B cell (primary cell): ENCODE data around the gene OLAH. TPM values are rescaled to one million over a fixed set of nuclear protein-coding genes. Genes with fewer than 3 reads are reported as not detected.

ENCODE experiments used
- ATAC-seq: fragments of 200-7000 bp; cut with Tn5 transposase; one replicate; pipeline ENCODE4 v1.10.0; 2021; ENCODE audit warnings: low read depth, mild to moderate bottlenecking, moderate number of reproducible peaks, moderate library complexity
- CTCF ChIA-PET: fragments of 350-600 bp; sonication (Branson Sonifier 250); formaldehyde crosslinking; loops from one replicate; lab custom pipeline; 2021; ENCODE audit warnings: antibody characterized with exemption, inconsistent platforms; lab: Charles Lee
- POLR2A ChIA-PET: fragments of 350-600 bp; sonication (Branson Sonifier 250); formaldehyde crosslinking; loops from one replicate; lab custom pipeline; 2021; ENCODE audit warnings: antibody characterized with exemption; lab: Charles Lee
- DNase-seq: peaks from one replicate; pipeline ENCODE4 v3.0.0; 2013
- H2AFZ ChIP-seq: 2 replicates; pipeline ENCODE4 v1.6.1; 2012; ENCODE audit warnings: mild to moderate bottlenecking, low read depth, low read length; ENCODE audit not compliant: insufficient read depth, poor library complexity, severe bottlenecking
- H3K27ac ChIP-seq, 2 donors: 1 replicate in 1 of 2; 2 replicates in 1 of 2; pipeline ENCODE4 v1.5.1; 2012 to 2013; ENCODE audit warnings: low read length in 2 of 2, mild to moderate bottlenecking in 2 of 2, moderate library complexity in 1 of 2
- H3K27me3 ChIP-seq, 4 experiments: fragments of 200-600 bp in 1 of 4; sonication (generic) in 1 of 4; replicated peaks in 1 of 4; 1 replicate in 2 of 4; 2 replicates in 2 of 4; pipeline versions ENCODE4 v1.6.1 to v1.7.0; 2013 to 2016; ENCODE audit warnings: low read length in 3 of 4, mild to moderate bottlenecking in 2 of 4, mixed read lengths in 1 of 4, moderate library complexity in 1 of 4; ENCODE audit not compliant: insufficient read depth in 4 of 4, control insufficient read depth in 3 of 4; ENCODE audit errors: control extremely low read depth in 1 of 4
- H3K36me3 ChIP-seq, 2 experiments: replicated peaks in 1 of 2; 1 replicate in 1 of 2; 2 replicates in 1 of 2; pipeline versions ENCODE4 v1.6.1 to v1.7.1; 2013; ENCODE audit warnings: low read length in 1 of 2; ENCODE audit not compliant: insufficient read depth in 2 of 2, control insufficient read depth in 1 of 2; ENCODE audit errors: control extremely low read depth in 1 of 2, extremely low read depth in 1 of 2
- H3K4me1 ChIP-seq, 2 donors: fragments of 200-600 bp in 1 of 2; sonication (generic) in 1 of 2; 1 replicate in 1 of 2; 2 replicates in 1 of 2; pipeline versions ENCODE4 v1.5.1 to v1.6.1; 2013 to 2017; ENCODE audit warnings: low read length in 2 of 2; ENCODE audit not compliant: control insufficient read depth in 2 of 2, insufficient read depth in 2 of 2
- H3K4me2 ChIP-seq: replicated peaks from 2 replicates; pipeline ENCODE3; 2012; ENCODE audit warnings: mild to moderate bottlenecking, low read depth, low read length; ENCODE audit not compliant: poor library complexity, severe bottlenecking
- H3K4me3 ChIP-seq, 5 experiments: fragments of 200-600 bp in 1 of 5; sonication (generic) in 1 of 5; 1 replicate in 3 of 5; 2 replicates in 2 of 5; pipeline versions ENCODE4 v1.5.1 to v1.7.0; 2011 to 2016; ENCODE audit warnings: low read length in 4 of 5, mild to moderate bottlenecking in 4 of 5, low read depth in 2 of 5, control low read depth in 1 of 5, moderate library complexity in 1 of 5; ENCODE audit not compliant: insufficient read depth in 1 of 5; ENCODE audit errors: control extremely low read depth in 1 of 5, extremely low read depth in 1 of 5
- H3K79me2 ChIP-seq: fragments of 200-600 bp; sonication (generic); one replicate; pipeline ENCODE4 v1.6.0; 2016; ENCODE audit warnings: low read length; ENCODE audit not compliant: control insufficient read depth, insufficient read depth
- H3K9ac ChIP-seq: fragments of 200-600 bp; sonication (generic); 2 replicates; pipeline ENCODE4 v1.6.1; 2017; ENCODE audit warnings: mild to moderate bottlenecking, low read length, moderate library complexity
- H3K9me3 ChIP-seq, 3 donors: one replicate each; pipeline versions ENCODE4 v1.6.1 to v1.7.1; 2013; ENCODE audit warnings: low read length in 2 of 3; ENCODE audit not compliant: control insufficient read depth in 2 of 3, insufficient read depth in 1 of 3; ENCODE audit errors: control extremely low read depth in 1 of 3
- H4K20me1 ChIP-seq: 2 replicates; pipeline ENCODE4 v1.6.0; 2012; ENCODE audit warnings: mild to moderate bottlenecking, low read length; ENCODE audit not compliant: insufficient read depth, control insufficient read depth, poor library complexity, severe bottlenecking
- H3K27ac Mint-ChIP-seq: one replicate; pipeline ENCODE4 v1.8.0; 2021; ENCODE audit warnings: mixed read lengths
- H3K27me3 Mint-ChIP-seq: one replicate; pipeline ENCODE4 v1.8.0; 2021; ENCODE audit warnings: mixed read lengths
- H3K4me1 Mint-ChIP-seq: one replicate; pipeline ENCODE4 v1.8.0; 2021; ENCODE audit warnings: mixed read lengths
- H3K4me3 Mint-ChIP-seq: one replicate; pipeline ENCODE4 v1.8.0; 2021; ENCODE audit warnings: mixed read lengths
- H3K9me3 Mint-ChIP-seq: one replicate; pipeline ENCODE4 v1.8.0; 2022; ENCODE audit warnings: mixed read lengths; ENCODE audit not compliant: insufficient read depth
- EZH2 ChIP-seq: IDR thresholded peaks from 2 replicates; pipeline ENCODE4 v1.6.1; 2012; ENCODE audit warnings: borderline replicate concordance, low read depth, mild to moderate bottlenecking, moderate library complexity, low read length; ENCODE audit not compliant: insufficient read depth, poor library complexity, severe bottlenecking
- WGBS: methylation state at CpG from one replicate; pipeline ENCODE4 v1.1.5; 2013; ENCODE audit warnings: missing lambda C conversion rate; ENCODE audit not compliant: insufficient coverage; 5-methylcytosine and 5-hydroxymethylcytosine counted together
- intact Hi-C: fragments of 100-400 bp; cut with micrococcal nuclease; formaldehyde crosslinking; loops from one replicate; pipeline ENCODE4 v1.10.0; 2022
- polyA plus RNA-seq: library from polyadenylated mRNA; depleted of rRNA; stranded (reverse); fragments of >200 nt; gene quantifications from 2 replicates; pipeline ENCODE4 v1.2.3, GENCODE V29; 2012
- total RNA-seq, 2 donors: library from RNA; stranded (reverse); fragments of 120-200 nt in 1 of 2; gene quantifications; 1 replicate in 1 of 2; 2 replicates in 1 of 2; pipeline versions ENCODE4 v1.2.3 to v1.2.4, GENCODE V29; 2013 to 2022
- TF ChIP-seq, protein P1 (sequence below): fragments of 200-600 bp; IDR thresholded peaks from one replicate; pipeline ENCODE4 v1.8.0; 2022; ENCODE audit warnings: antibody characterized with exemption, mild to moderate bottlenecking

OLAH gene
- total and polyA plus RNA-seq, 2 donors (not counting 1 experiment from before 2014, with no cell fraction given): not detected

- TF ChIP-seq, protein P1, sequence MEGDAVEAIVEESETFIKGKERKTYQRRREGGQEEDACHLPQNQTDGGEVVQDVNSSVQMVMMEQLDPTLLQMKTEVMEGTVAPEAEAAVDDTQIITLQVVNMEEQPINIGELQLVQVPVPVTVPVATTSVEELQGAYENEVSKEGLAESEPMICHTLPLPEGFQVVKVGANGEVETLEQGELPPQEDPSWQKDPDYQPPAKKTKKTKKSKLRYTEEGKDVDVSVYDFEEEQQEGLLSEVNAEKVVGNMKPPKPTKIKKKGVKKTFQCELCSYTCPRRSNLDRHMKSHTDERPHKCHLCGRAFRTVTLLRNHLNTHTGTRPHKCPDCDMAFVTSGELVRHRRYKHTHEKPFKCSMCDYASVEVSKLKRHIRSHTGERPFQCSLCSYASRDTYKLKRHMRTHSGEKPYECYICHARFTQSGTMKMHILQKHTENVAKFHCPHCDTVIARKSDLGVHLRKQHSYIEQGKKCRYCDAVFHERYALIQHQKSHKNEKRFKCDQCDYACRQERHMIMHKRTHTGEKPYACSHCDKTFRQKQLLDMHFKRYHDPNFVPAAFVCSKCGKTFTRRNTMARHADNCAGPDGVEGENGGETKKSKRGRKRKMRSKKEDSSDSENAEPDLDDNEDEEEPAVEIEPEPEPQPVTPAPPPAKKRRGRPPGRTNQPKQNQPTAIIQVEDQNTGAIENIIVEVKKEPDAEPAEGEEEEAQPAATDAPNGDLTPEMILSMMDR: no peak
- no peak for TF ChIP-seq EZH2
- Histone ChIP-seq H2AFZ (no peak overlapping the region), H3K9ac (no peak overlapping the region), H3K36me3 (no peaks in the 10 kb centered on the region), H3K79me2 (no peaks in the 10 kb centered on the region), H3K27ac (no peak overlapping the region), H4K20me1 (no peaks in the 10 kb centered on the region), H3K4me3 (no peak overlapping the region), H3K4me1 (no peaks in the 10 kb centered on the region), H3K9me3 (no peaks in the 10 kb centered on the region), H3K27me3 (no peaks in the 10 kb centered on the region), H3K4me2 (no peak overlapping the region)
- Mint-ChIP-seq H3K27ac (no peak overlapping the region), H3K4me3 (no peak overlapping the region), H3K4me1 (no peaks in the 10 kb centered on the region), H3K9me3 (no peaks in the 10 kb centered on the region), H3K27me3 (peaks cover 7% of the 10 kb centered on the region)
- no peak for DNase-seq
- ATAC-seq: no peak
- CTCF ChIA-PET: interaction anchor here (0.8 kb wide), 1 partner anchor 68 kb away, joined by 3 read pairs; no protein-coding TSS in a partner anchor
- intact Hi-C loops: no loop called here
- POLR2A ChIA-PET: no interaction called here
These were observed 5.8 kb downstream of the OLAH start for GRCh38 chr10:15049533-15049932.

DNA sequence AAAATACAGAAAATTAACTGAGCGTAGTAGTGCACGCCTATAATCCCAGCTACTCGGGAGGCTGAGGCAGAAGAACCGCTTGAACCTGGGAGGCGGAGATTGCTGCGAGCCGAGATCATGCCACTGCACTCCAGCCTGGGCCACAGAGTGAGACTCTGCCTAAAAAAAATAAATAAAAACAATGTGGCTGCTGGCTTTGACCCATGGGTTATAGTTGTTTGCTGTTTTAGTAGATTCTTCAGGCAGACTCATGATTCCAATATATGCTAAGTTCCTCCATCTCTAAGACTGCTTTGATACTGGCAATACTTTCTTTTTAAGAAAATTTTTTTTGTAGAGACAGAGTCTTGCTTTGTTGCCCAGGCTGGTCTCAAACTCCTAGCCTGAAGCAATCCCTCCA, 8.4 kb downstream of the OLAH start:
- no peaks in the 10 kb centered on the region for H3K4me1 ChIP-seq
- no peak overlapping the region for H3K9ac ChIP-seq
- ATAC-seq (no peak), DNase-seq (no peak)
- no peaks in the 10 kb centered on the region for H3K36me3 ChIP-seq
- TF ChIP-seq EZH2: no peak
- TF ChIP-seq, protein P1: no peak
- POLR2A ChIA-PET: no interaction called here
- WGBS: 91% methylated on average over 7 of the region's 7 CpGs
- H3K79me2 ChIP-seq: no peaks in the 10 kb centered on the region
- Mint-ChIP-seq H3K4me3 (no peak overlapping the region), H3K9me3 (no peaks in the 10 kb centered on the region), H3K27ac (no peak overlapping the region), H3K4me1 (no peaks in the 10 kb centered on the region), H3K27me3 (peaks cover 9% of the 10 kb centered on the region)
- CTCF ChIA-PET: no interaction called here
- no peak overlapping the region for H2AFZ ChIP-seq
- H3K9me3 ChIP-seq: no peaks in the 10 kb centered on the region
- no peak overlapping the region for H3K4me2 ChIP-seq
- intact Hi-C loops: no loop called here
- H4K20me1 ChIP-seq: no peaks in the 10 kb centered on the region
- H3K4me3 ChIP-seq: no peak overlapping the region
- no peaks in the 10 kb centered on the region for H3K27me3 ChIP-seq
- no peak overlapping the region for H3K27ac ChIP-seq
